ENCODE results near the gene FDX2. TPM values are rescaled to one million over a fixed set of nuclear protein-coding genes. Genes with fewer than 3 reads are reported as not detected.

The FDX2 gene
- total and polyA plus RNA-seq, 2 of the 8 experiments (the other 6 are each of a cell fraction or from before 2014, with no cell fraction given), result 27.0 to 64.4 TPM

GRCh38 chr19:10334588-10335351 is 19.0 kb upstream of the FDX2 start (continued):
- TF ChIP-seq GTF2F1 (IDR thresholded peaks at IDR 0.05; ENCODE audit: borderline replicate concordance, low read depth, low read length) (no peak), GABPA (IDR thresholded peaks at IDR 0.05; ENCODE audit: borderline replicate concordance, insufficient read depth, low read length) (no peak), NANOG (IDR thresholded peaks at IDR 0.05; ENCODE audit: insufficient read depth, low read depth, low read length, poor library complexity, severe bottlenecking) (no peak), SAP30 (IDR thresholded peaks at IDR 0.05; ENCODE audit: insufficient read depth, insufficient replicate concordance, low read length) (no peak), CTCF (IDR thresholded peaks at IDR 0.05; ENCODE audit: control extremely low read depth in 1 of 3, insufficient read depth in 1 of 3, low read depth in 1 of 3, low read length in 3 of 3) (0 out of 4 replicates have a peak, but pooled peaks of 1 of the 3 experiments have one; percentile 10), CEBPB (IDR thresholded peaks at IDR 0.05; ENCODE audit: low read depth, low read length) (no peak), CTBP2 (IDR thresholded peaks at IDR 0.05; ENCODE audit: borderline replicate concordance, insufficient read depth, insufficient read length, low read length) (no peak), SP1 (IDR thresholded peaks at IDR 0.05; ENCODE audit: low read depth, low read length) (peak; percentile 41; the same call in 1 of the 2 replicates), FOSL1 (IDR thresholded peaks at IDR 0.05; ENCODE audit: insufficient read depth, low read depth, low read length) (no peak), CREB1 (IDR thresholded peaks at IDR 0.05) (no peak), SUZ12 (IDR thresholded peaks at IDR 0.05; ENCODE audit: low read length) (no peak), EP300 (IDR thresholded peaks at IDR 0.05; ENCODE audit: borderline replicate concordance in 1 of 2, low read depth in 2 of 2, low read length in 2 of 2) (no peak), RAD21 (IDR thresholded peaks at IDR 0.05 in 1 of 2, conservative IDR thresholded peaks at IDR 0.05 in 1 of 2; ENCODE audit: low read depth in 2 of 2, low read length in 2 of 2) (no peak), YY1 (IDR thresholded peaks at IDR 0.05; ENCODE audit: low read depth, low read length) (no peak), TEAD4 (IDR thresholded peaks at IDR 0.05; ENCODE audit: low read depth, low read length) (no peak), MAFK (IDR thresholded peaks at IDR 0.05; ENCODE audit: low read depth, low read length) (no peak), ASH2L (IDR thresholded peaks at IDR 0.05; ENCODE audit: low read length) (no peak), SIN3A (conservative IDR thresholded peaks at IDR 0.05 in 1 of 2, IDR thresholded peaks at IDR 0.05 in 1 of 2; ENCODE audit: low read depth in 1 of 2, low read length in 2 of 2) (0 out of 4 replicates have a peak, but pooled peaks of 1 of the 2 experiments have one; percentile 62), POLR2A (IDR thresholded peaks at IDR 0.05; ENCODE audit: control extremely low read depth in 1 of 2, low read depth in 2 of 2, low read length in 2 of 2) (no peak)
- TF ChIP-seq, protein P1, sequence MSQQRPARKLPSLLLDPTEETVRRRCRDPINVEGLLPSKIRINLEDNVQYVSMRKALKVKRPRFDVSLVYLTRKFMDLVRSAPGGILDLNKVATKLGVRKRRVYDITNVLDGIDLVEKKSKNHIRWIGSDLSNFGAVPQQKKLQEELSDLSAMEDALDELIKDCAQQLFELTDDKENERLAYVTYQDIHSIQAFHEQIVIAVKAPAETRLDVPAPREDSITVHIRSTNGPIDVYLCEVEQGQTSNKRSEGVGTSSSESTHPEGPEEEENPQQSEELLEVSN (IDR thresholded peaks at IDR 0.05), result no peak
